AG04449 (cell line): ENCODE data around the gene KRT6A.

ENCODE experiments used
- CTCF ChIA-PET: fragments of 350-600 bp; formaldehyde crosslinking; extraction: SDS; loops from one replicate; lab custom pipeline; 2021; ENCODE audit warnings: antibody characterized with exemption; lab: Yijun Ruan, JAX
- POLR2A ChIA-PET: fragments of 400-600, 350-600 bp; formaldehyde crosslinking; extraction: SDS; loops from one replicate; lab custom pipeline; 2020; ENCODE audit warnings: antibody characterized with exemption, inconsistent platforms; lab: Yijun Ruan, JAX
- DNase-seq: peaks from one replicate; pipeline ENCODE4 v3.0.0-alpha.2; 2010; ENCODE audit warnings: low read depth, low spot score
- H3K4me3 ChIP-seq: 2 replicates; pipeline ENCODE4 v1.5.1; 2011; ENCODE audit warnings: low read depth, mild to moderate bottlenecking, control low read depth, low read length
- TF ChIP-seq, protein P1 (sequence below): IDR thresholded peaks from one replicate; pipeline ENCODE4 v1.5.1; 2011; ENCODE audit warnings: mild to moderate bottlenecking, moderate library complexity, low read length, control low read depth, inconsistent platforms; ENCODE audit not compliant: insufficient read depth; ENCODE audit errors: missing control alignments

Gene KRT6A

DNA sequence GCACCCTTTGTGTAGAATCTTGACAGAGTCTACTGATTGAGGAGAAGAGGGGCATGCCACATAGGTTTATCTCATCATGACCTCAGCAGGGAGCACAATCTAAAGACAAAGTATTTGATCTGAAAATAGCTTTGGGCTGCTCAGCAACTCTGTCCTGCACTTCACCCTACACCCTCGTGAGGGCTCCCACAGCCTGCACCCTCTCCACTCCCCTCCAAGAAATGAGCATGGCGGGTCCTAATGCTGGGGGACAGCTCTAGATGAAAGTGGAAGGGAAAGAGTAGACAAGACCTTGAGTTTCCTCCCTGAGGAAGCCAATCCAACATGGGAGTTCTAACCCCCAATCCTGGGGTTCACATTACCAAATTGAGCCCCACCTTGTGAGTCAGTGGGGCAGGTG is 37.8 kb upstream of the KRT6A start:
- TF ChIP-seq, protein P1, sequence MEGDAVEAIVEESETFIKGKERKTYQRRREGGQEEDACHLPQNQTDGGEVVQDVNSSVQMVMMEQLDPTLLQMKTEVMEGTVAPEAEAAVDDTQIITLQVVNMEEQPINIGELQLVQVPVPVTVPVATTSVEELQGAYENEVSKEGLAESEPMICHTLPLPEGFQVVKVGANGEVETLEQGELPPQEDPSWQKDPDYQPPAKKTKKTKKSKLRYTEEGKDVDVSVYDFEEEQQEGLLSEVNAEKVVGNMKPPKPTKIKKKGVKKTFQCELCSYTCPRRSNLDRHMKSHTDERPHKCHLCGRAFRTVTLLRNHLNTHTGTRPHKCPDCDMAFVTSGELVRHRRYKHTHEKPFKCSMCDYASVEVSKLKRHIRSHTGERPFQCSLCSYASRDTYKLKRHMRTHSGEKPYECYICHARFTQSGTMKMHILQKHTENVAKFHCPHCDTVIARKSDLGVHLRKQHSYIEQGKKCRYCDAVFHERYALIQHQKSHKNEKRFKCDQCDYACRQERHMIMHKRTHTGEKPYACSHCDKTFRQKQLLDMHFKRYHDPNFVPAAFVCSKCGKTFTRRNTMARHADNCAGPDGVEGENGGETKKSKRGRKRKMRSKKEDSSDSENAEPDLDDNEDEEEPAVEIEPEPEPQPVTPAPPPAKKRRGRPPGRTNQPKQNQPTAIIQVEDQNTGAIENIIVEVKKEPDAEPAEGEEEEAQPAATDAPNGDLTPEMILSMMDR, result no peak
- ChIA-PET CTCF (interaction anchor here (1.0 kb wide), 1 partner anchor 22 kb away, joined by 4 read pairs; no protein-coding TSS in a partner anchor), POLR2A (no interaction called here)
- DNase-seq, result no peak
- no peak overlapping the region for H3K4me3 ChIP-seq

DNA sequence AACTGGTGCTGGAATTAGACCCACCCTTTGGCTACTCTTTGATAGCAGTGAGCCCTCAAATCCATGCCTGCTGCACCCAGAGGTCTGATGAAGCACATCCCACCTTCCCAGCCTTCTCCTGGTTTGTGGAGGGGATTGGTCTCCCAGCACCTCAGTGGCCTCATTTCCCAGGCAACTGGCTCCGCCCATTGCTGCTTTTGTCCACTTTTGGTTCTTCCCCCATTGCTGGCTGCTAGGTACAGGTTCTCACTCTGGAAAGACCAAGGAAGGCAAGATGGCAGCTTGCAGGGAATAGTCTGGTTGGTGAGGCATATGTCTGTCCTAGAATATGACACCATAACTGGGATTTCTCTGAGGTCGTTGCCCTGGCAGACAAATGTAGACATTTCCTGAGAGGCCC is 37.3 kb upstream of the KRT6A start:
- TF ChIP-seq, protein P1, result no peak
- POLR2A ChIA-PET, result no interaction called here

DNA sequence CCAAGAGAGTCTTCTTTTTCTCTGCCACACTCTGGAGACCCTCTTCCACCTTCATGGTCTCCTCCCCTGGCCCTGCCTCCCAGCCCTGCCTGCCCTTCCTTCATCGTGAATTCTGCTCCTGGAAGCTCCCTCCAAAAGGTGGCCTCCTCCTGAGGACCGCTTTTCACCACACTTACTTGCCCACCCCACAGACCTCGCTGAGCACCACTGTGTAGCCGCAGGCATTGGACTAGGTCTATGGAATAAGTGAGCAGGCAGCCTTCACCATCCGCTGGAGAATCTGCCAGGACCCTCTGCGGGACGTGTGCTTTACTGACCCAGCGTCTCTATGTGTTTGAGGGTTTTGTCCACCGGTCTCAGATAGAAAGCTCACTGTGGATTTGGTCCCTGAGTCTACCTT is 36.8 kb upstream of the KRT6A start:
- no peak for DNase-seq
- ChIA-PET CTCF (interaction anchor here (1.0 kb wide), 1 partner anchor 21 kb away, joined by 4 read pairs; no protein-coding TSS in a partner anchor), POLR2A (no interaction called here)
- TF ChIP-seq, protein P1, result no peak
- H3K4me3 ChIP-seq, result no peak overlapping the region

More for the DNA sequence above, 37.3 kb upstream of the KRT6A start:
- CTCF ChIA-PET, result interaction anchor here (1.0 kb wide), 1 partner anchor 21 kb away, joined by 4 read pairs; no protein-coding TSS in a partner anchor
- no peak overlapping the region for H3K4me3 ChIP-seq
- no peak for DNase-seq

DNA sequence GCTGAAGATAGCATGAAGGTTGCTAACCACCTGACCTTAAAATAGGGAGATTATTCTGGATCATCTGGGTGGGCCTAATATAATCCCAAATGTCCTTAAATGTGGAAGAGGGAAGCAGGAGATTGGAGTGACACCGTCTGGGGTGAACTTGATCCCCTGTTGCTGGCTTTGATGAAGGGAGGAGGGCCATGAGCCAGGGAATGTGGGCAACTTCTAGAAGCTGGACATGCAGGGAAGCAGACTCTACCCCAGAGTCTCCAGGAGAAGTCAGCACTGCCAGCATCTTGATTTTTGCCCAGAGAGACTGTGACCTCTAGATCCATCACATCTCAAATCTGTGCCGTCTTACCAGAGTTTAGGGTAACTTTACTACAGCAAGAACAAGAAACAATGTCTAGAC is 36.4 kb upstream of the KRT6A start:
- DNase-seq, result no peak
- no peak overlapping the region for H3K4me3 ChIP-seq
- POLR2A ChIA-PET, result no interaction called here
- TF ChIP-seq, protein P1, result no peak
- CTCF ChIA-PET, result no interaction called here

DNA sequence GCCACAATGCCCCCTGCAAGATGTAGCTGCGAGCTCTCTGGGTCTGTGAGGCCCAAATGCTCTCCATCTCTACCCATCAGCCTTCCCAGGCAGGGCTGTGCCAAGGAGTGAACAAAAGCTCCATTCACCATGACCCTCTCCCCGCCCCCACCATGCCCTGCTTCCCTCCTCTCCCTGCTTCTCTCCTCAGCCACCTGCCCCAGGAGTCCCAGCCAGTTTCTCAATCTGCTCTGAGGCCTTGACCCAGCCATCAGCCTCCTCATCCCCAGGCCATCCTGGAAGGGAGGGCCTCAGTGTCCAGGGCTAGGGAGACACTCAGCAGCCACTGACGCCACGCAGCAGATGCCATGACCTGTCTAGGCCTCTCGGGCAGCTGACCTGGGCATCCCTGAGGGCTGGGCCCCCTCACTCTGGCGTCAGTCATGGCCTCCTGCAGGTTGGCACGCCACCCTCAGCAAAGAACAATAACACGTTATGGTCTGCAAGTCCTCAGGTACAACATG is 35.6 kb upstream of the KRT6A start:
- POLR2A ChIA-PET, result no interaction called here
- TF ChIP-seq, protein P1, result no peak
- no peak overlapping the region for H3K4me3 ChIP-seq
- CTCF ChIA-PET, result interaction anchor here (0.7 to 1.3 kb wide), 3 partner anchors 12 to 54 kb away, joined by 3 read pairs; no protein-coding TSS in a partner anchor
- DNase-seq, result no peak

DNA sequence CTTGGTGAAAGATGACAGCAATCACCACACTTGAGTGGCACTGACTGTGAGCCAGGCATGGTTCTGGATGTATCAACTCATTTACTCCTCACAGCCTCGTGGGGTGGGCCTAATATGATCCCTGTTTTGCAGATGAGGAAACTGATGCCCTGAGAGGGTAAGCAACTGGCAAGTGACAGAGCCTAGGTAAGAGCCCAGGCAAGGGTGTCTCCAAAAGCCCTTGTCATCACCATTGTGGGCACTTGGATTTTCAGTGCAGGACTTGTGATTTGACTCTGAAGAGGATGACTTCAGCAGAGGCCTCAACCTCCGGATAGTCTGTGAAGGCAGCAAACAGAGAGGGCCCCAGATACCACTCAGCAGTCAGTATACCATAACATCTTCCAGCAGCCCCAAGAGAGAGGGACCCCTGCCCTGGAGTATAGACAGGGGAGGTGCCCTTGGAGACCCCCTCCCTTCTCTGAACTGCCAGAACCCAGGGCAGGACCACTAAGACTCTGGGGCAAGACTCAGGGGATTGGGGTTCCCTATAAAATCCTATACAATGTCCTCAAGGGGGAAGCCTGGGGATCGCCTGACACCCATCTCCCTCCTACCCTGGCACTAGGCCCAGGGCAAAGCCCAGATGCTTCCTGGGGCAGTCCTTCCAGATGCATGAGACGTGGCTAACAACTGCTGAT is 34.2 kb upstream of the KRT6A start:
- H3K4me3 ChIP-seq, result no peak overlapping the region
- ChIA-PET POLR2A (no interaction called here), CTCF (no interaction called here)
- DNase-seq, result no peak
- TF ChIP-seq, protein P1, result no peak
